Naive thymus-derived CD4-positive, alpha-beta T cell (primary cell): ENCODE measurements around the gene MLH1. TPM values are rescaled to one million over a fixed set of nuclear protein-coding genes. Genes with fewer than 3 reads are reported as not detected.

Experiments
- ATAC-seq: fragments of 150-1000 bp; cut with Tn5 transposase; 2 replicates; pipeline ENCODE4 v1.10.0; 2021; ENCODE audit warnings: mild to moderate bottlenecking, moderate library complexity
- CTCF ChIA-PET: fragments of 350-600 bp; sonication (Branson Sonifier 250); formaldehyde crosslinking; loops from one replicate; lab custom pipeline; 2021; ENCODE audit warnings: antibody characterized with exemption; lab: Charles Lee
- POLR2A ChIA-PET: fragments of 350-600 bp; sonication (Branson Sonifier 250); formaldehyde crosslinking; loops from one replicate; lab custom pipeline; 2021; ENCODE audit warnings: antibody characterized with exemption, inconsistent platforms; lab: Charles Lee
- DNase-seq, 9 donors: peaks; one replicate each; pipeline versions ENCODE4 v3.0.0 to v3.0.0-alpha.2; 2020 to 2022; ENCODE audit warnings: mixed read lengths in 1 of 9
- H3K27ac ChIP-seq: one replicate; pipeline ENCODE4 v1.7.0; 2013; ENCODE audit warnings: mild to moderate bottlenecking, low read depth, low read length, moderate library complexity
- H3K27me3 ChIP-seq, 2 donors: one replicate each; pipeline ENCODE4 v1.7.0; 2013; ENCODE audit warnings: low read length in 2 of 2, mild to moderate bottlenecking in 2 of 2, moderate library complexity in 2 of 2; ENCODE audit not compliant: control insufficient read depth in 2 of 2, insufficient read depth in 2 of 2
- H3K36me3 ChIP-seq, 3 experiments: 1 replicate in 2 of 3; 2 replicates in 1 of 3; pipeline ENCODE4 v1.7.0; 2013; ENCODE audit warnings: low read length in 3 of 3, mild to moderate bottlenecking in 3 of 3, moderate library complexity in 1 of 3; ENCODE audit not compliant: insufficient read depth in 3 of 3, control insufficient read depth in 2 of 3
- H3K4me1 ChIP-seq, 2 donors: one replicate each; pipeline ENCODE4 v1.7.0; 2013; ENCODE audit warnings: low read length in 2 of 2, mild to moderate bottlenecking in 2 of 2, moderate library complexity in 1 of 2; ENCODE audit not compliant: control insufficient read depth in 2 of 2, insufficient read depth in 2 of 2
- H3K4me3 ChIP-seq: 2 replicates; pipeline ENCODE4 v1.7.0; 2013; ENCODE audit warnings: mild to moderate bottlenecking, low read length
- H3K9me3 ChIP-seq, 3 experiments: 1 replicate in 2 of 3; 2 replicates in 1 of 3; pipeline ENCODE4 v1.7.0; 2013; ENCODE audit warnings: low read length in 3 of 3; ENCODE audit not compliant: control insufficient read depth in 2 of 3
- H3K27ac Mint-ChIP-seq, 9 donors: one replicate each; pipeline ENCODE4 v1.8.0; 2020 to 2022; ENCODE audit warnings: mixed read lengths in 9 of 9, mild to moderate bottlenecking in 8 of 9, moderate library complexity in 5 of 9, inconsistent platforms in 2 of 9
- H3K27me3 Mint-ChIP-seq, 5 donors: one replicate each; pipeline ENCODE4 v1.8.0; 2021 to 2022; ENCODE audit warnings: mixed read lengths in 5 of 5, mild to moderate bottlenecking in 1 of 5
- H3K36me3 Mint-ChIP-seq, 5 donors: one replicate each; pipeline ENCODE4 v1.8.0; 2020 to 2022; ENCODE audit warnings: mixed read lengths in 5 of 5, mild to moderate bottlenecking in 3 of 5, inconsistent platforms in 1 of 5
- H3K4me1 Mint-ChIP-seq, 7 donors: one replicate each; pipeline ENCODE4 v1.8.0; 2020 to 2022; ENCODE audit warnings: mixed read lengths in 7 of 7, mild to moderate bottlenecking in 3 of 7, inconsistent platforms in 1 of 7
- H3K4me3 Mint-ChIP-seq, 10 donors: one replicate each; pipeline ENCODE4 v1.8.0; 2020 to 2022; ENCODE audit warnings: mild to moderate bottlenecking in 10 of 10, mixed read lengths in 10 of 10, moderate library complexity in 6 of 10, inconsistent platforms in 2 of 10
- H3K9me3 Mint-ChIP-seq, 11 donors: one replicate each; pipeline ENCODE4 v1.8.0; 2020 to 2022; ENCODE audit warnings: mixed read lengths in 11 of 11, mild to moderate bottlenecking in 4 of 11, inconsistent platforms in 1 of 11, moderate library complexity in 1 of 11
- intact Hi-C, 2 donors: fragments of 100-400 bp; cut with micrococcal nuclease; formaldehyde crosslinking; loops; one replicate each; pipeline ENCODE4 v1.15.1; 2023
- polyA plus RNA-seq, 2 donors: library from polyadenylated mRNA; unstranded; fragments of 300-500 nt; fragmentation: Illumina TruSeq; gene quantifications; one replicate each; pipeline ENCODE4 v1.2.3, GENCODE V29; 2021
- total RNA-seq, 6 experiments: library from RNA in 5 of 6; stranded (reverse) in 5 of 6; gene quantifications; 1 replicate in 5 of 6; 2 replicates in 1 of 6; pipeline ENCODE4 v1.2.3 and lab custom pipeline; 2021 to 2026

Gene MLH1
- total and polyA plus RNA-seq, 7 experiments from 2014 or later, result 20.4 to 42.0 (median 28.6) TPM

- no peak overlapping the region for H3K4me3 Mint-ChIP-seq
- CTCF ChIA-PET, result no interaction called here
Observed at GRCh38 chr3:37099469-37099868, 106.2 kb downstream of the MLH1 start.

GRCh38 chr3:37100411-37100810 lies 107.1 kb downstream of the MLH1 start:
- no peaks in the 10 kb centered on the region for H3K9me3 ChIP-seq
- Mint-ChIP-seq H3K36me3 (peaks cover 0 to 19% (median 0%) of the 10 kb centered on the region in 5 donors), H3K27me3 (no peaks in the 10 kb centered on the region), H3K9me3 (peaks cover 0 to 1% (median 0%) of the 10 kb centered on the region in 11 donors), H3K27ac (no peak overlapping the region), H3K4me3 (no peak overlapping the region), H3K4me1 (peaks cover 0 to 4% (median 0%) of the 10 kb centered on the region in 7 donors)
- CTCF ChIA-PET, result no interaction called here
- H3K27ac ChIP-seq, result no peak overlapping the region
- DNase-seq (no peak), ATAC-seq (no peak)
- H3K4me3 ChIP-seq, result no peak overlapping the region
- no peaks in the 10 kb centered on the region for H3K36me3 ChIP-seq
- H3K27me3 ChIP-seq, result no peaks in the 10 kb centered on the region
- POLR2A ChIA-PET, result no interaction called here
- intact Hi-C loops, result no loop called here
- no peaks in the 10 kb centered on the region for H3K4me1 ChIP-seq

More at GRCh38 chr3:37099469-37099868, 106.2 kb downstream of the MLH1 start:
- Histone ChIP-seq H3K4me1 (no peaks in the 10 kb centered on the region), H3K4me3 (no peak overlapping the region), H3K36me3 (no peaks in the 10 kb centered on the region), H3K9me3 (no peaks in the 10 kb centered on the region), H3K27me3 (no peaks in the 10 kb centered on the region), H3K27ac (no peak overlapping the region)
- peaks cover 0 to 4% (median 0%) of the 10 kb centered on the region in 7 donors for H3K4me1 Mint-ChIP-seq
- POLR2A ChIA-PET, result no interaction called here
- ATAC-seq (no peak), DNase-seq (no peak)
- no peak overlapping the region for H3K27ac Mint-ChIP-seq
- H3K27me3 Mint-ChIP-seq, result no peaks in the 10 kb centered on the region
- H3K36me3 Mint-ChIP-seq, result peaks cover 0 to 28% (median 0%) of the 10 kb centered on the region in 5 donors
- intact Hi-C loops, result no loop called here
- peaks cover 0 to 1% (median 0%) of the 10 kb centered on the region in 11 donors for H3K9me3 Mint-ChIP-seq

Other genes with a start within 250 kb of the MLH1 start
- not detected for gene DCLK3, start 229.0 kb upstream of the MLH1 start, total RNA-seq
- not detected for gene DCLK3, start 229.0 kb upstream of the MLH1 start, polyA plus RNA-seq
- gene TRANK1, start 48.5 kb upstream of the MLH1 start, total RNA-seq, result 100 to 1,000 TPM in 2 of 5 experiments, 10 to 100 TPM in 3; 64.3 to 113 (median 82.6) TPM
- gene TRANK1, start 48.5 kb upstream of the MLH1 start, polyA plus RNA-seq, result 10 to 100 TPM; 29.6 to 45.2 TPM
- gene EPM2AIP1, start 387 bp upstream of the MLH1 start, total RNA-seq, result 10 to 100 TPM; 25.9 to 43.4 (median 26.1) TPM
- gene EPM2AIP1, start 387 bp upstream of the MLH1 start, polyA plus RNA-seq, result 1 to 10 TPM; 3.7 to 6.8 TPM
- 10 to 100 TPM; 25.8 to 87.5 (median 29.7) TPM for gene LRRFIP2, start 181.1 kb downstream of the MLH1 start, total RNA-seq
- gene LRRFIP2, start 181.1 kb downstream of the MLH1 start, polyA plus RNA-seq, result 10 to 100 TPM; 14.0 to 15.3 TPM
- 10 to 100 TPM; 45.0 to 72.0 (median 56.4) TPM for gene GOLGA4, start 249.8 kb downstream of the MLH1 start, total RNA-seq
- 10 to 100 TPM; 11.5 to 26.3 TPM for gene GOLGA4, start 249.8 kb downstream of the MLH1 start, polyA plus RNA-seq